Measurements from ENCODE around the gene LPAR6.
"Not testable (repeated sequence)": the region's sequence is repeated elsewhere in the genome, so short reads cannot be mapped to it uniquely, and the experiment has no call there.

LPAR6 gene

GRCh38 chr13:48412881-48413351 is at the start of gene LPAR6:
LPAR6 (minus strand) TSS chr13:48413113; CDS start chr13:48412423, 690 bp downstream.
- peak; percentile 28 for DNase-seq

GRCh38 chr13:48457578-48458242 is 44.8 kb upstream of the LPAR6 start:
- no peak for DNase-seq

DNA sequence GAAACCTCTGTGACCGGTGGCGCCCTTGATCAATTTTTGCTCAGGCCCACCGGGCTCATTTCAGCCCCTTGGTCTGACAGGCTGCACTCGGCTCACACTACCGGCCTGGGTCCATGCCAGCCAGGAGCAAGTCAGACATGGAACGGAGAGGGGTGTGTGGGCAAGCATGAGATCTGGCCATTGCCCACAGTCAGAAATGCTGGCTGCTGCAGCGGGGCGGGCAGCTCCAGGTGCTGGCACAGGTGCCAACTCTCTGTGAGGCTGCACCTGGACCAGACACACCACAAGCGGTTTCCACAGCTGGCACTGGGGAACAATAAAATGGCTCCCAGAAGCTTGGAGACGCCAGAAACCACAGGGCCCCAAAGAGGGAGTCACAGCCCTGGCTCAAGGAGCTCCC is 43.6 kb upstream of the LPAR6 start:
- DNase-seq: no peak

GRCh38 chr13:48451196-48451595 is 38.3 kb upstream of the LPAR6 start:
- DNase-seq: not testable (repeated sequence)

DNA sequence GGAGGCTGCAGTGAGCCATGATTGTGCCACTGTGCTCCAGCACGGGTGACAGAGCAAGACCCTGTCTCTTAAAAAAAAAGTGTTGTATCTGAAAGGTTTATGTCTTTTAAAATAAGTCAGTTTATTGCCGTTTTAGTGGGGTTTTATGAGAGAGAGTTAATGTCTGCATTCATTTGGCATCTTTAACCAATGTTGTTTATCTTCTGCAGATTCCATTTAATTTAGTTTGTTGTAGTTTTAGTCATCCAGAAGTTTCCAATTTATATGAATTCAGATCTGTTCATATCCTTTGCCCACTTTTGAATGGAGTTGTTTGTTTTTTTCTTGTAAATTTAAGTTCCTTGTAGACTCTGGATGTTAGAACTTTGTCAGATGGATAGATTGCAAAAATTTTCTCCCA is 36.7 kb upstream of the LPAR6 start:
- no peak for DNase-seq

DNA sequence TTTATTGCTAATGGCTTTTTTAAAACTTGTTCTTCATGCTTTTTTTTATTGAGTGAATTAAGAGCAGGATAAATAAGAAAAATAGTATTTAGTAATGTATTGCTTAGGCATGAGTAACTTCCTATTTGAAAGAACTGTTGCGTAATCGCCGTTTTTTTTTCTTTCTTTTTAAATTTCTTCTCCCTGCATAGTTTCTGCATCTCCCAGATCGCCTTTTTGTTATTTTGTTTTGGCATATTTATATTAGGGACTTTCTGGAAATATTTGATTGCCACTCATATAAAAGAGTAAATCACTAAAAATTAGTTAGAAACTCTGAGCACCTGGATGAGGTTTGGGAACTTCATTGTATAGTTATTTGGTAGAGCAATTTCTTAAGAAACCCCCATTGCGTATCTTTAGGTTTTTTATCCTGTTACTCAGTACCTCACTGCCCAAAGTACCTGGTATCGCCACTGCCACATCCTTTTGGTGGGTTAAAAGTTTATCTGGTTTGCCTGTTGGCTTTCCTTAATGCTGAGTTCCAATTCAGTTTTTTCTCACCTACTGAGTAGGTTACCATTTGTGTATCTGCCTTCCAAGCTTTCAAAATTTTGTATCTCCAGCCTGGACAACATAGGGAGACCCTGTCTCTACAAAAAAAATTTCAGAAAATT is 36.2 kb upstream of the LPAR6 start:
- no peak for DNase-seq

DNA sequence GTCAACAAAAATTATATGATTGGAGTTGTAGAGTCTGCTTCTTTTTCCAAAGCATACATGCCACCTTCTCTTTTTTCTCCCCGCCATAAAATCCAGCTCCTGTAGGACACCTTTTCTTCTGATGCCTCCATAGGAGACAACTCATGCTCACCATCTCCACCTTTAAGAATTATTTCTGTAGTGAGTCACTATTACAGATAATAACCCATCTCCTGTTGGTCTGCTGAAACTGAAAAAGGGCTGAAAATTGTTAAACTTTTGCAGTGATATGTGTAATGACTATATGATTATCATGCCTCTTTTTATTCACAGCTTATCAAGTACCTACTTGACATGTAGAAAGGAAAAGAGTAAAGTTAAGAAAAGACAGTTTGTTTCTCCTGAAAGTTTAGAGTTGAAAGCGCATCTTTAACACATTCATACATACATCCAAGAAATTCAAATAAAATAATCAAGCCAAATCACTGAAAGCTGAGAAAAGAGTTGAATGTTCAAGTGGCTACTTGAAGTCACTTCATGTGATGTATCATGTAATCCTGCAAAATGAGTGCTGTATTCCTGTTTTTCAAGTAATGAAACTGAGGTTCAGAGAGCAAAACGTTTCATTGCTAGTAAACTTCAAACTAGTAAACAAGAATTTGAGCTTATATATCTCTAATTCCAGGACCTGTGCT is 35.5 kb upstream of the LPAR6 start:
- DNase-seq: no peak

DNA sequence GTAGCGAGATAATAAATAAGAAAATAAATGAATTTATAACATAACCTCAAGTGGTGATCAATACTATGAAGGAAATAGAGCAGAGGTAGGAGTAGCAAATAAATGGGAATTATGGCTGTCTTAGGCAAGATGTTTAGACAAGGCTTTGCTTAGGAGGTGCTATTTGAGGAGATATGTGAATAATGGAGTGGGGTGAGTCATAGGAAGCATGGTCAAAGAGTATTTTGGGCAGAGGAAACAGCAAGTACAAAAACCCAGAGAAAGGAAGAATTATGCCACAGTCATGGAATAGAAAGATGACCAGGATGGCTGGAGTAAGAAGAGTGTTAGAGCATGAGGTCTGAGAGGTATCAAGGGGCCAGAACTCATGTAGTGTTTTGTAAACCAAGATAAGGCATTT is 33.6 kb upstream of the LPAR6 start:
- no peak for DNase-seq

- no peak for DNase-seq
Measured at GRCh38 chr13:48443442-48444208, 30.7 kb upstream of the LPAR6 start.

DNA sequence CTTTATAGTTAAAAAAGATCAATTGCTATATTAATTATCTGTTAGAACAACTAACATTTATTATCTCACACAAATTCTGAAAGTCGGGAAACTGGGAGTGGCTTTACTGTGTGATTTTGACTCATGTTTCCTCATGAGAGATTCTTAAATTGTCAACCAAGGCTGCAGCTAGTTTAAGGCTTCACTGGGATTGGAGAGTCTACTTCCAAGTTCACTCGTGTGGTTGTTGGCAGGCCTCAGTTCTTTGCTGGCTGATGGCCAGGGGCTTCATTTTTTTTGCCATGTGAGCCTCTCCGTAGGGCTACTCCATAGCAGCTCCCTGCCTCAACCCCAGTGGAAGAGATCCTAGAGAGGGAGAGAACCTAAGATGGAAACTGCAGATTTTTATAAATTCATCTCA is 24.5 kb upstream of the LPAR6 start:
- DNase-seq: no peak

- no peak for DNase-seq
Measured at GRCh38 chr13:48436661-48437288, 23.9 kb upstream of the LPAR6 start.

DNA sequence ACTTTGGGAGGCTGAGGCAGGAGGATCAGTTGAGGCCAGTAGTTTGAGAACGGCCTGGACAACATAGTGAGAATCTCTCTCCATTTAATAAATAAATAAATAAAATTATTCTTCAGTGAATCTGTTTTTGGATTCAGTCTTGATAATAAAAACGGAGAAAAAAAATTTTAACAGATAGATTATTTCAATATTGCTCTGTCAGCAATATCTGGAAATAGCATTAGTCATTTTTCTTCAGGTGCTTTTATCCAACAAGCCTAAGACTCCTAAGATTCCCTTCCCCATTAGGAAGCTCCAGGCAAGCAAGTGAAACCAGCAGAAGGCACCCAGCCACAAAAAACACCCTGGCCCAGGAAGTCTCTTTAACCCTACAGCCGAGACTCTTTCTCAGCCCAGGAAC is 21.3 kb upstream of the LPAR6 start:
- no peak for DNase-seq

DNA sequence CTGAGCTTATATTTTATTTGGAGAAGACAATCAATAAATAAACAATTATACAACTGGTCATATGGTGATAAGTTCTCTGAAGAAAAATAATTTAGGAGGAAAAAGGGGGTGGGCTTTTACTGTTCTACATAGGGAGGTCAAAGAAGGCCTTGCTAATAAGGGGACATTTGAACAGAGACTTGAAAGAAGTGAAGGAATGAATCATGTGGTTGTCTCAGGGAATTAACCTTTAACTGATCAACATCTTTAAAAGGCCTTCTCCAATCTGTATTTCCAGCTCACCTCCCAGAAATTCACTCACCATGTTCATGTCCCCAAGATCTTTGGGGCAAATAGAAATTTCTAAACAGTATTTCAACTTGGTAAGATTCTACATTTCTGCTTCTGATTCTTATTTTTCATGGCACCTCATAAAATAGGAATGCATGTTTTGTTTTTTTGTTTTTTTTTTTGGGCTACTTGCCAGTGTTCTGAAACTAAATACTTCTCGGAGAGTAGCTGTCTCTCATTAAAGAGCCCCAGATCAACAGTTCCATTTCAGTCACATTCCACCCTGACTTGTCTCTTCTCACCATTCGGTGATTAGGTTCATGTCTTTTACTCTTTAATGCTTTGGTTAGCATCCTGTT is 19.2 kb upstream of the LPAR6 start:
- no peak for DNase-seq

- no peak for DNase-seq
Measured at GRCh38 chr13:48431431-48431830, 18.5 kb upstream of the LPAR6 start.

- DNase-seq: no peak
Measured at GRCh38 chr13:48429886-48430285, 17.0 kb upstream of the LPAR6 start.

GRCh38 chr13:48429036-48429435 is 16.1 kb upstream of the LPAR6 start:
- DNase-seq: no peak

- not testable (repeated sequence) for DNase-seq
Measured at GRCh38 chr13:48426755-48427298, 13.9 kb upstream of the LPAR6 start.

GRCh38 chr13:48426052-48426451 is 13.1 kb upstream of the LPAR6 start:
- no peak for DNase-seq

GRCh38 chr13:48424212-48424611 is 11.3 kb upstream of the LPAR6 start:
- DNase-seq: no peak

- not testable (repeated sequence) for DNase-seq
Measured at GRCh38 chr13:48422003-48422402, 9.1 kb upstream of the LPAR6 start.

GRCh38 chr13:48415516-48415915 is 2.6 kb upstream of the LPAR6 start:
- DNase-seq: no peak

- DNase-seq: no peak
Measured at GRCh38 chr13:48414501-48414900, 1.6 kb upstream of the LPAR6 start.

Measured in NCI-H2081 treated with DMSO at 0.1 percent for 48 hours (cell line).